HG02571 (cell line): Measurements from ENCODE around the gene CFLAR.

ENCODE experiments used
- ATAC-seq: cut with Tn5 transposase; IDR thresholded peaks from one replicate; pipeline ENCODE4 v1.9.1; 2021; ENCODE audit warnings: mild to moderate bottlenecking, moderate library complexity; ENCODE audit not compliant: unreplicated experiment

The CFLAR gene

GRCh38 chr2:201205515-201205849, 89.5 kb downstream of the CFLAR start:
- no peak for ATAC-seq

GRCh38 chr2:201208563-201209252, 92.7 kb downstream of the CFLAR start:
- ATAC-seq = peak; percentile 74

DNA sequence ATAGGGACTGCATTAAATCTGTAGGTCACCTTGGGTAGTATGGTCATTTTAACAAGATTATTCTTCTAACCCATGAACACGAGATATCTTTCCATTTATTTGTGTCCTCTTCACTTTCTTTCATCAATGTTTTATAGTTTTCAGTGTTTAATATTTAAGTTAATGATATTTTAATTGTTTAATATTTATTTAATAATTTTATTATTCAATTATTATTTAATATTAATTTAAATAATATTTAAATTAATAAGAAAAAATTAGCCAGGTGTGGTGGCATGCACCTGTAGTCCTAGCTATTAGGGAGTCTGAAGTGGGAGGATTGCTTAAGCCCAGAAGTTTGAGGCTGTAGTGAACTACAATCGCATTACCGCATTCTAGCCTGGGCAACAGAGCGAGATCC, 100.0 kb downstream of the CFLAR start:
- ATAC-seq = no peak

GRCh38 chr2:201216918-201217317, 101.0 kb downstream of the CFLAR start:
- no peak for ATAC-seq

DNA sequence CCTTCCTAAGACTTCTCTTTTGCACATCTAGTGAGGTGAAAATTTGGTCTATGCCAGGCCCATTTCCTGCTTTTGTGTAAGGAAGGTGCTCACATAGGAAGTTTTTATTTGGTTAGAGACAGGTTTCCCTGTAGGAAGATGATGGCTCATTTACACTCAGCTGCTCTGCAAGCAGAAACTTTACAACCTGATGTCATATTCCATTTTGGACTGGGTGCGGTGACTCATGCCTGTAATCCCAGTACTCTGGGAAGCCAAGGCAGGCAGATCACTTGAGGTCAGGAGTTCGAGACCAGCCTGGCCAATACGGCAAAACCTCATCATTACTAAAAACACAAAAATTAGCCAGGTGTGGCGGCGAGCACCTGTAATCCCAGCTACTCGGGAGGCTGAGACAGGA, 102.8 kb downstream of the CFLAR start:
- no peak for ATAC-seq

- no peak for ATAC-seq
Observed at GRCh38 chr2:201219328-201220096, 103.5 kb downstream of the CFLAR start.

GRCh38 chr2:201220102-201220570, 104.2 kb downstream of the CFLAR start:
- no peak for ATAC-seq

- ATAC-seq = peak; percentile 92
Observed at GRCh38 chr2:201223089-201224073, 107.4 kb downstream of the CFLAR start.
